RPMI7951 (cell line): ENCODE data around the gene AGBL4. TPM values are rescaled to one million over a fixed set of nuclear protein-coding genes. Genes with fewer than 3 reads are reported as not detected.

Experiments
- DNase-seq: peaks from one replicate; pipeline ENCODE4 v3.0.0-alpha.2; 2012; ENCODE audit warnings: low read depth
- total RNA-seq: library from RNA; depleted of rRNA; stranded (reverse); fragments of >200 nt; shearing (Covaris generic); gene quantifications from 2 replicates; pipeline ENCODE4 v1.2.3, GENCODE V29; 2014

AGBL4 gene
- total RNA-seq, 1 experiment from 2014 or later, result not detected

DNA sequence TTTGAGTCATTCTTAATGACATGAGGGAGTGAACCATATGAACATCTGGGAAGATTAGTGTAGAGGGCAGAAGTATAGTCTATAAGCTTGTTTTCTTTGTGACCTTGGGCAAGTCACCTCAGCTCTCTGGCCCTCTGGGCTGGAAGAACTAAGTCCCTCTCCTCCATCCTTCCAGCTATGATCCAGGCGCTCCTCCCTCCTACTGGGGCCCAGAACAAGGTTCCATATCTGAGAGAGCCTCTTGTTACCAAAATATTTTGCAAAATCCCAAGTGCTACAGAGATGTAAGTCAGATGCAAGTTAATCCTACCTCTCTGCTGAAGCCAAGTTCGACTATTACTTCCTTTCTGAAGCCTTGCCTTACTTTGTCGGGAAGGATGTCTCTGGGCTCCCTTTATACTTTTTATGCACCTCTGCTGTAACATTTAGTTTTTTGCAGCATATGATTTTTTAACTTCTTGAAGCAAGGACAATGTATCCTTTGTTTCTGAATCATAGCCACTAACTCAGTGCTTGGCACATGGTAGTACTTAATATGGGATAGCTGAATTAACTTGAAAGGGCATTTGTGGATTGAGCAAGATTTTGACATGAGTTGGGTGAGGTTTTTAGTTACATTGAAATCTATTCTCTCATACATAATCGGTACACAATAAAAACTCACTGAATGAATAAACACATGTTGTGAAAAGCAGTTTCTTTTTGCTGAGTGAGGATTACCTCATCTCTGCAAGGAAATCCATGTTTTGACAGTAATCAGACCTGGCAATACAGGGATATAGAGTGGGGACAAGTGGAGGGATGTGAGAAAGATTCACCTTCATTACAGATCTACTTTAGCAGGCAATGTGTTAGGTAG is 1192.4 kb downstream of the AGBL4 start:
- DNase-seq, result no peak

DNA sequence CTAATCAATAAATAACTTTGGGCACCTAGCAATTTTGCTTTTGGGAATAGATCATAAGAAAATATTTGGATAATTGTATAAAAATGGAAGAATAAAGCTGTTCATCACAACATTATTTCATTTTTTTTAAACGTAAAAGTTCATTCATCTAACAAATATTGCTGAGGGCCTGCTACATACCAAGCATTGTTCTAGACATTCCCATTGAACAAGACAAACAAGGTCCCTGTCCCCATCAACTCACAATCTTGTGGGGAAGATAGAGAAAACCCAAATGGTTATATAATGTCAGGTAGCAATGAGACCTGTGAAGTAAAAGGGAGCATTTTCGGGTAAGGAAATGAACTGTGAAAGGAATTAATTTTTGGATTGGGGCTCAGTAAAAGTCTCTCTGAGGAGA is 1193.0 kb downstream of the AGBL4 start:
- no peak for DNase-seq

GRCh38 chr1:48829446-48829845 is 1194.3 kb downstream of the AGBL4 start:
- no peak for DNase-seq

DNA sequence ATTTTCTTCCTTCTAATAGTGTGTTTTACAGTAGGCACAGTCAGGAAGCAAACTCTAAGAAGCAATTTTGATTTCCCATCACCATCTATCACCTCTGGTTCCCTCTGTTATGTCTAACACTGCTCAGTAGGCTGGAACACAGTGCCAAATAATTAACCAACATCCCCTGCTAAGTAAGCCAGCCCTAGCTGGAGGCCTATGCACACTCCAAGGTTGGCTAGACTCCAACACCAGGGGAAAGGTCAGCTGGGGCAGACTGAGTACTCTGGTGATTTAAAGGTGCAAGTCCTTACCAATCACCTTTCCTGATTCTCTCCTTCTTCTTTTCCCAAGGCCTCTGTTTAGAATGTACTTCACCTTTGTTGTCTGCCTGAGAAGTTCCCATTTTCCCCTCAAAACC is 1200.6 kb downstream of the AGBL4 start:
- peak; percentile 8 for DNase-seq

GRCh38 chr1:48820491-48820890 is 1203.3 kb downstream of the AGBL4 start:
- DNase-seq, result no peak

GRCh38 chr1:48817505-48818114 is 1206.1 kb downstream of the AGBL4 start:
- peak; percentile 54 for DNase-seq

GRCh38 chr1:48810740-48811139 is 1213.0 kb downstream of the AGBL4 start:
- DNase-seq, result no peak

GRCh38 chr1:48808496-48808895 is 1215.3 kb downstream of the AGBL4 start:
- no peak for DNase-seq

DNA sequence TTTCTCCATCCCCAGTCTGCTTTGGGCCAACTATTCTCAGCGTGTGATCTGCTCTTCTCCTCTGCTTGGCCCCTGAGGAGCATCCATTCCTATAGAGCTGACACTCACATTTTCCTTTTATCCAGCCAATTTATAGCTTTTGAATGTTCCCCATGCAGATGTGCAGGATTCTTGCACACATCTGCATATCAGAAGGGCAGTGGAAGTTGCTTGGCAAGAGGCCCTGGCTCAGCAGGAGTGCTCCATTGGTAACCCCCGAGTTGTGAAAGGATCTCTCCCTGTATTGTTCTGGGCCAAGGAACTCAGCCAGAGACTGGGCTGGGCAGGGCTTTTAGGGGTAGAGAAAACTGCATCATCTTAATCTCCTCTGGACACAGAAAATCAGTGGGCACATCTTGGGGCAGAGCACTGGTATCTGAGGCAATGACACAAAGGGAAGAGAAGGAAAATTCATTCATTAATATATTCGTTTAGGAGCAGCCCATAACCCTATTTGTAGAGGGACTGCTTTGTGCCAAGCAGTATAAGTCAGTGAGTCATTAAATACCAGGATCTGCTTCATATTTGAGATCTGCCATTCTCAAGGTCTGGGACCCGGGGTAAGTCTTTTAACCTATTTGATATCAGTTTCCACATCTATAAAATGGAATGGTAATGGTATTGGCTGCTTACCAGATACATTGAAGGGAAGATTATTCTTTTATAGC is 1216.0 kb downstream of the AGBL4 start:
- DNase-seq, result no peak

DNA sequence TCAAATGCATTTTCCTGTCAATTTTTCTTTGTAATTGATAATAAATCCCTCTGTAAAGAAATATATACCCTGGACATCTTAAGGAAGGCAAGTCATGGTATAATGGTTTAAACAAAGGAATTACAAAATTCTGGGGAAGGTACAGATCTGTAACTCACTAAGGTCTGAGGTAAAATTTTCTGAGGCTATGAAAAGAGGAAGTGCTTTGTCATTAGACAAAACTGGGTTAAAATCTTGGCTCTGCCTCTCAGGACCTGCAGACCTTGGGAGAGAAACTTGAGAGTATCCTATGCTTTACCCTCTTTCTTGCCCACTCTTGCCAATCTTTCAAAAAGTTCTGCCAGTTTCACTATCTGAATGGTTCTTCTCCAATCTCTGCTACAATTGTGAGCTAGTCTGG is 1220.3 kb downstream of the AGBL4 start:
- DNase-seq, result no peak

DNA sequence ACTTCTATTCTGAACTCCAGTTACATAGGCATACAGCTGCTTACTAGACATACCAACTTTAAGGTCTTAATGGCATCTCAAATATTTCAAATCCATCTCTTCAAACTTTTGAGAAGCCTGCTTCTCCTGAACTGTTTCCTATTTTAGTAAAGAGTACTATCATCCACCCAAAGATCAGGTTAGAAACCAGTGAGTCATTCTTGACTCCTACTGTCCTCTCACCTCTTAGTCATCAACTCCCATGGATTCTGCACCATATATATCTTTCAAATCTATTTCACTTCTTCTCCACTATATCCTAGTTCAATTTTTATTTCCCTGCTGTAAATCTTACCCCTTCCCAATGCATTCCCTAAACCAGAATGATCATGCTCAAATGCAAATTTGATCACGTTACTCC is 1228.9 kb downstream of the AGBL4 start:
- DNase-seq, result peak; percentile 12

- no peak for DNase-seq
Measured at GRCh38 chr1:48793863-48794262, 1229.9 kb downstream of the AGBL4 start.

DNA sequence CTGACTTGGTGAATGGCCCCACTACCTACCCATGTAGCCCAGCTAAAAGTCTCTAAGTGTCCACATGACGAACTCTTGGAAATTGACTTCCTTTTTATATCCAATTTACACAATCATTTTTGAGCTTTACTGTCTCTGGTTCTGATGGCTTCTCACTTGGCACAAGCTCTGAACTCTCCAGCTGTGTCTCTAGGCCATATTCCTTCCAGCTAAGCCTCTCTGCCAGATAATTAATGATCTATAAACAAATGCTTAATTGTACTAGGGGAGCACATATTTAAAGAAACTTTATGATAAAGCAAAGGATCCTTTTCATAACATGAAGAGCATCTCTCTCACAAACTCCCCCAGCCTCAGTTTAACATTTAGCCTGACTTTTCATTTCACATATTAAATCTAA is 1230.8 kb downstream of the AGBL4 start:
- DNase-seq, result no peak

DNA sequence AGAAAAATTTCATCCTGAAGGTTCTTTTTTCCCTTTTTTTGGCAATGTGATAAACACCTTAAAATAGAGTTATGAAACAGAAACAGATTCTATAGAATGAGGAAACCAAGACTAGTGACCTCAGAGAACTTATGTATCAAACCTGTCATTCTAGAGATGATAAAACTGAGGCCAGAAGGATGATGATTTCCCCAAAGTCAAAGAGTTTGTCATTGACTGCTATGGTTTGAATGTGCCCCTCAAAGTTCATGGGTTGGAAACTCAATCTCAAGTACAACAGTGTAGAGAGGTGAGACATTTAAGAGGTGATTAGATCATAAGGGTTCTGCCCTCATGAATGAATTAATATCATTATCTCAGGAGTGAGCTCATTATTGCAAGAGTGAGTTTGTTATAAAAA is 1233.4 kb downstream of the AGBL4 start:
- no peak for DNase-seq

DNA sequence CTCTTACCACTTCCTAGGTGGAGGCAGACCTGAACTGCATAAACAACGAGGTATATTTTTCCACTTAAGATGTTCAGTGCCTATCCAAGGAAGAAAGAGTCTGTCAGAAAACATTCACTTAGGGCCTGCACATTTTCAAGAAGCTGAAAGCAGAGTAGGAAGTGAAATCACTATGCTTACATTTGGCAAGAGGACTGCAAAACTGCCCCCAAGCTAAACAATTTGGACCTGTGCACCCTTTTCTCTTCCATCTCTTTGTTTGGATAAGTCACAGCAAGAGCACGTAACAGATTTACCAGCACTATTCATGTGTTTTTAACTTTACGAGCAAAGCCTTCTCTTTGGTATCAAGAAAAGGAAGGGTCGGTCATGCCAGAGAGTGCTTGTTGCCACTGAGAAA is 1233.9 kb downstream of the AGBL4 start:
- DNase-seq, result no peak

- no peak for DNase-seq
Measured at GRCh38 chr1:48785869-48786268, 1237.9 kb downstream of the AGBL4 start.

- no peak for DNase-seq
Measured at GRCh38 chr1:48784301-48784700, 1239.5 kb downstream of the AGBL4 start.

GRCh38 chr1:48777219-48777895 is 1246.4 kb downstream of the AGBL4 start:
- no peak for DNase-seq

- peak; percentile 46 for DNase-seq
Measured at GRCh38 chr1:48776393-48777218, 1247.1 kb downstream of the AGBL4 start, which contains the start of gene BEND5. TSS of gene BEND5 (minus strand) at chr1:48776891. CDS start at chr1:48776831, 60 bp downstream.

DNA sequence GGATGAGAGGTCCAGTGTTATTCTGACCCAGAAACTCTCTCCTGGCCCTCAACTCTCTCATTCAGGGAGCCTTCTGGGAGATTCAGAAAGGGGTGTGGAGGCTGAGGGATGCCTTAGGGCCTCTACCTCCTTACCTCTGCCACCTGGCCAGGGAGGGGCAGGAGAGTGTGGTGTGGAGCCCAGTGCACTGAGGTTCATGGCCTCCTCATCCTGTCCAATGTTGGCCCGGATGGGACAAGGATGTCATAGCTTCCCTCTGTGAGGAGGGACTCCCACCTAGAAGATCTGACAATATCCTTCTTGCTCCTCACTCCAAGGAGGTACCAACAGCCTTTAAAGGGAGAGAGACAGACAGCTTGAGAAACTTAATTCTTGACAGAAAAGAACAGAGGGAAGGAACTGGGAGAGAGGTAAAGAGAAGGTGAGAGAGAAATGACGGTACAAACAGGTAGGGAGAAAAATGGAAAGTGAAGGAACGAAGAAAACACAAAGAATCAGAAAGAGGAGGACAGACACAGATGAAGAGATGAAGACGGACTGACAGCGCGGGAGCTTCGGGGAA is 1247.8 kb downstream of the AGBL4 start:
- DNase-seq, result no peak

DNA sequence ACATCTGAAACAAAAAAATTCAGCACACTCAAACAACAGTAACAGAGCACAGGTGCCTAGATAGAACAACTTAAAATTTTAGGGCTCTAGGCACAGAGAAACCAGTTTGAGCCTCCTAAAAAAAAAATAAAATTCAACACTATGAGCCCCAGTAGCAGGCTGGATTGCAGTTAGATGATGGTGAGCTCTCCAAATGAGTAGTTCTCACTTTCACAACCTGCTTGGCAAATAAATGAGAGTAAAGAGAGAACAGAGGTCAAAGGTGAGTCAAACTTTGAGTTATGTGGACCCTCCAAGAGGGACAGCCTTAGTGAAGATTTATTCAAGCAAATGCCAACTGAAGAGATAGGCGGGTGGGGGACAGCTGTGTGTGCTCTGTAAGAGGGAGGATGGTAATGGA is 1250.6 kb downstream of the AGBL4 start:
- no peak for DNase-seq
